ENCODE measurements around the gene ANKRD10. TPM values are rescaled to one million over a fixed set of nuclear protein-coding genes. Genes with fewer than 3 reads are reported as not detected.

ANKRD10 gene
- total RNA-seq, 1 experiment from 2014 or later: 219 TPM

DNA sequence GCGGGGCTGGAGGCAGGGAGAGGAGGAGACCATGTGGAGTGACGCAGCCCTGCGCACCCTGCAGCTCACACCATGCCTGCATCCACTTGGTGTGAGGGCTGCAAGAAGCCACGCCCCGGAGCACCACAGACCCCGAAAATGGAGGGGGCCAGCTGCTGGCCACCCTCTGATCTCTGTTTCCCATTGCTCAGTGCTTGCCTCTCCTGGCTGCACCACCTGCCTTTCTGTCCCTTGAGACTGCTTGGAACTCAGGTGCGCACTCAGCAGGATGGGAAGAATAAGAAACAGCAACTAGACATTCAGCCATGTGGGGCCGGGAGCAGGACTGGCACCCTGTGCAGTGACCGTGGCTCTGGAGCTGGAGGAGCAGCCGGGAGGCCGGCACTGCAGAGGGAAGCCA, 64.0 kb downstream of the ANKRD10 start (continued):
- TF ChIP-seq, protein P1, sequence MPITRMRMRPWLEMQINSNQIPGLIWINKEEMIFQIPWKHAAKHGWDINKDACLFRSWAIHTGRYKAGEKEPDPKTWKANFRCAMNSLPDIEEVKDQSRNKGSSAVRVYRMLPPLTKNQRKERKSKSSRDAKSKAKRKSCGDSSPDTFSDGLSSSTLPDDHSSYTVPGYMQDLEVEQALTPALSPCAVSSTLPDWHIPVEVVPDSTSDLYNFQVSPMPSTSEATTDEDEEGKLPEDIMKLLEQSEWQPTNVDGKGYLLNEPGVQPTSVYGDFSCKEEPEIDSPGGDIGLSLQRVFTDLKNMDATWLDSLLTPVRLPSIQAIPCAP (CRISPR knock-in tag; IDR thresholded peaks at IDR 0.05): no peak
- TF ChIP-seq JAZF1 (CRISPR knock-in tag; IDR thresholded peaks at IDR 0.05): no peak
- TF ChIP-seq PRRX2 (CRISPR knock-in tag; IDR thresholded peaks at IDR 0.05): no peak
- TF ChIP-seq, protein P2, sequence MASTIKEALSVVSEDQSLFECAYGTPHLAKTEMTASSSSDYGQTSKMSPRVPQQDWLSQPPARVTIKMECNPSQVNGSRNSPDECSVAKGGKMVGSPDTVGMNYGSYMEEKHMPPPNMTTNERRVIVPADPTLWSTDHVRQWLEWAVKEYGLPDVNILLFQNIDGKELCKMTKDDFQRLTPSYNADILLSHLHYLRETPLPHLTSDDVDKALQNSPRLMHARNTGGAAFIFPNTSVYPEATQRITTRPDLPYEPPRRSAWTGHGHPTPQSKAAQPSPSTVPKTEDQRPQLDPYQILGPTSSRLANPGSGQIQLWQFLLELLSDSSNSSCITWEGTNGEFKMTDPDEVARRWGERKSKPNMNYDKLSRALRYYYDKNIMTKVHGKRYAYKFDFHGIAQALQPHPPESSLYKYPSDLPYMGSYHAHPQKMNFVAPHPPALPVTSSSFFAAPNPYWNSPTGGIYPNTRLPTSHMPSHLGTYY (CRISPR knock-in tag; IDR thresholded peaks at IDR 0.05): no peak
- no peak for TF ChIP-seq ZNF396 (CRISPR knock-in tag; IDR thresholded peaks at IDR 0.05; ENCODE audit: borderline replicate concordance)
- no peak for TF ChIP-seq MXD4 (CRISPR knock-in tag; IDR thresholded peaks at IDR 0.05; ENCODE audit: borderline replicate concordance)
- TF ChIP-seq, protein P3, sequence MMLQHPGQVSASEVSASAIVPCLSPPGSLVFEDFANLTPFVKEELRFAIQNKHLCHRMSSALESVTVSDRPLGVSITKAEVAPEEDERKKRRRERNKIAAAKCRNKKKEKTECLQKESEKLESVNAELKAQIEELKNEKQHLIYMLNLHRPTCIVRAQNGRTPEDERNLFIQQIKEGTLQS (CRISPR knock-in tag; conservative IDR thresholded peaks at IDR 0.05): no peak
- no peak for TF ChIP-seq GRHL2 (CRISPR knock-in tag; IDR thresholded peaks at IDR 0.05; ENCODE audit: insufficient replicate concordance, severe bottlenecking)
- TF ChIP-seq ZNF219 (CRISPR knock-in tag; IDR thresholded peaks at IDR 0.05; ENCODE audit: borderline replicate concordance): no peak

DNA sequence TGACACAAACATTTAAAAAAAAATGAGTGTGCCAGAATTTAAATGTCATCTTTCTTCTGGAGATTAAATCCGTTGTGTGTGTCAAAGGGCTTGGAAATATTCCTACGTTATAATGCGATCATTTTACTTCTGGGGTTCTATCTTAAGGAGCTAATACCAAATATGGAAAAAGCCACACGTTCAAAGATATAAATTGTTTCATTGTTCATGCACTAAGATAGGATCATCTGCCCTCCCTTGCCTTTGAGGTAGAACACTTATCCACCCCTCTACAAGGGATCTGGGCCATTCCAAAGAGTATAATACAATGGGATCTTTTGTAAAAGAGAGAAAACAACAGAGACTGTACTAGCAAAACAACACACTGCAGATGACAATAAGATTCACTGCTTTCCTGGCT, 64.9 kb downstream of the ANKRD10 start:
- POLR2A ChIA-PET: no interaction called here
- Mint-ChIP-seq H3K27me3 (ENCODE audit: low read depth) (no peaks in the 10 kb centered on the region; the same call in 1 of the 2 replicates), H3K27ac (no peak overlapping the region), H3K36me3 (no peaks in the 10 kb centered on the region), H3K9me3 (no peaks in the 10 kb centered on the region), H3K4me1 (peaks cover 13% of the 10 kb centered on the region), H3K4me3 (no peak overlapping the region)
- no peak for DNase-seq (ENCODE audit: low spot score)
- TF ChIP-seq, protein P4, sequence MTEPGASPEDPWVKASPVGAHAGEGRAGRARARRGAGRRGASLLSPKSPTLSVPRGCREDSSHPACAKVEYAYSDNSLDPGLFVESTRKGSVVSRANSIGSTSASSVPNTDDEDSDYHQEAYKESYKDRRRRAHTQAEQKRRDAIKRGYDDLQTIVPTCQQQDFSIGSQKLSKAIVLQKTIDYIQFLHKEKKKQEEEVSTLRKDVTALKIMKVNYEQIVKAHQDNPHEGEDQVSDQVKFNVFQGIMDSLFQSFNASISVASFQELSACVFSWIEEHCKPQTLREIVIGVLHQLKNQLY (CRISPR knock-in tag; IDR thresholded peaks at IDR 0.05): no peak
- TF ChIP-seq ZNF396 (CRISPR knock-in tag; IDR thresholded peaks at IDR 0.05; ENCODE audit: borderline replicate concordance) (no peak), NFE2L1 (CRISPR knock-in tag; IDR thresholded peaks at IDR 0.05) (no peak), NR3C1 (CRISPR knock-in tag; conservative IDR thresholded peaks at IDR 0.05; ENCODE audit: low read depth) (no peak), PRRX2 (CRISPR knock-in tag; IDR thresholded peaks at IDR 0.05) (no peak), NFYB (CRISPR knock-in tag; conservative IDR thresholded peaks at IDR 0.05; ENCODE audit: low read depth) (no peak)
- TF ChIP-seq, protein P1 (CRISPR knock-in tag; IDR thresholded peaks at IDR 0.05): no peak
- TF ChIP-seq, protein P5, sequence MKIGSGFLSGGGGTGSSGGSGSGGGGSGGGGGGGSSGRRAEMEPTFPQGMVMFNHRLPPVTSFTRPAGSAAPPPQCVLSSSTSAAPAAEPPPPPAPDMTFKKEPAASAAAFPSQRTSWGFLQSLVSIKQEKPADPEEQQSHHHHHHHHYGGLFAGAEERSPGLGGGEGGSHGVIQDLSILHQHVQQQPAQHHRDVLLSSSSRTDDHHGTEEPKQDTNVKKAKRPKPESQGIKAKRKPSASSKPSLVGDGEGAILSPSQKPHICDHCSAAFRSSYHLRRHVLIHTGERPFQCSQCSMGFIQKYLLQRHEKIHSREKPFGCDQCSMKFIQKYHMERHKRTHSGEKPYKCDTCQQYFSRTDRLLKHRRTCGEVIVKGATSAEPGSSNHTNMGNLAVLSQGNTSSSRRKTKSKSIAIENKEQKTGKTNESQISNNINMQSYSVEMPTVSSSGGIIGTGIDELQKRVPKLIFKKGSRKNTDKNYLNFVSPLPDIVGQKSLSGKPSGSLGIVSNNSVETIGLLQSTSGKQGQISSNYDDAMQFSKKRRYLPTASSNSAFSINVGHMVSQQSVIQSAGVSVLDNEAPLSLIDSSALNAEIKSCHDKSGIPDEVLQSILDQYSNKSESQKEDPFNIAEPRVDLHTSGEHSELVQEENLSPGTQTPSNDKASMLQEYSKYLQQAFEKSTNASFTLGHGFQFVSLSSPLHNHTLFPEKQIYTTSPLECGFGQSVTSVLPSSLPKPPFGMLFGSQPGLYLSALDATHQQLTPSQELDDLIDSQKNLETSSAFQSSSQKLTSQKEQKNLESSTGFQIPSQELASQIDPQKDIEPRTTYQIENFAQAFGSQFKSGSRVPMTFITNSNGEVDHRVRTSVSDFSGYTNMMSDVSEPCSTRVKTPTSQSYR (CRISPR knock-in tag; IDR thresholded peaks at IDR 0.05): no peak
- TF ChIP-seq, protein P6, sequence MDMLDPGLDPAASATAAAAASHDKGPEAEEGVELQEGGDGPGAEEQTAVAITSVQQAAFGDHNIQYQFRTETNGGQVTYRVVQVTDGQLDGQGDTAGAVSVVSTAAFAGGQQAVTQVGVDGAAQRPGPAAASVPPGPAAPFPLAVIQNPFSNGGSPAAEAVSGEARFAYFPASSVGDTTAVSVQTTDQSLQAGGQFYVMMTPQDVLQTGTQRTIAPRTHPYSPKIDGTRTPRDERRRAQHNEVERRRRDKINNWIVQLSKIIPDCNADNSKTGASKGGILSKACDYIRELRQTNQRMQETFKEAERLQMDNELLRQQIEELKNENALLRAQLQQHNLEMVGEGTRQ (CRISPR knock-in tag; IDR thresholded peaks at IDR 0.05): no peak
- TF ChIP-seq, protein P3 (CRISPR knock-in tag; conservative IDR thresholded peaks at IDR 0.05): no peak
- ATAC-seq: no peak
- CTCF ChIA-PET: no interaction called here
